Heart left ventricle (tissue), 16 donors: Measurements from ENCODE around the gene CAPN14. TPM values are rescaled to one million over a fixed set of nuclear protein-coding genes. Genes with fewer than 3 reads are reported as not detected.

ENCODE experiments used
- ATAC-seq, 4 donors: fragments of 200-7000 bp; cut with Tn5 transposase; one replicate each; pipeline ENCODE4 v1.9.1; 2020 to 2022; ENCODE audit warnings: moderate library complexity in 4 of 4, mild to moderate bottlenecking in 3 of 4, moderate number of reproducible peaks in 1 of 4
- DNase-seq, 5 donors: peaks; one replicate each; pipeline ENCODE4 v3.0.0-alpha.2; 2020
- H3K27ac ChIP-seq, 12 donors: fragments of 200-600 bp; sonication (generic) in 4 of 12; one replicate each; pipeline versions ENCODE4 v1.5.0 to v1.8.0; 2016 to 2022; ENCODE audit warnings: mild to moderate bottlenecking in 2 of 12
- H3K27me3 ChIP-seq, 9 donors: fragments of 200-600 bp; sonication (generic) in 2 of 9; one replicate each; pipeline versions ENCODE4 v1.5.1 to v1.8.0; 2016 to 2022; ENCODE audit warnings: mild to moderate bottlenecking in 3 of 9
- H3K36me3 ChIP-seq, 9 donors: fragments of 200-600 bp; sonication (generic) in 2 of 9; one replicate each; pipeline versions ENCODE4 v1.5.0 to v1.8.0; 2018 to 2022; ENCODE audit warnings: mild to moderate bottlenecking in 2 of 9
- H3K4me1 ChIP-seq, 12 donors: fragments of 200-600 bp; sonication (generic) in 4 of 12; one replicate each; pipeline versions ENCODE4 v1.5.0 to v1.8.0; 2016 to 2022; ENCODE audit warnings: mild to moderate bottlenecking in 3 of 12
- H3K4me3 ChIP-seq, 12 donors: fragments of 200-600 bp; sonication (generic) in 4 of 12; one replicate each; pipeline versions ENCODE4 v1.5.0 to v1.8.0; 2017 to 2022; ENCODE audit warnings: mild to moderate bottlenecking in 9 of 12, moderate library complexity in 4 of 12
- H3K9me3 ChIP-seq, 12 donors: fragments of 200-600 bp; sonication (generic) in 4 of 12; one replicate each; pipeline versions ENCODE4 v1.5.0 to v1.8.0; 2016 to 2022; ENCODE audit warnings: mild to moderate bottlenecking in 1 of 12
- CTCF ChIP-seq, 12 donors: fragments of 200-600 bp; sonication (generic) in 4 of 12; IDR thresholded peaks; one replicate each; pipeline versions ENCODE4 v1.5.0 to v1.8.0; 2018 to 2022; ENCODE audit warnings: antibody characterized with exemption in 12 of 12, mild to moderate bottlenecking in 5 of 12
- POLR2A ChIP-seq, 2 donors: fragments of 450-650 bp; IDR thresholded peaks; one replicate each; pipeline ENCODE4 v1.6.1; 2017; ENCODE audit warnings: antibody characterized with exemption in 2 of 2, mild to moderate bottlenecking in 2 of 2, moderate library complexity in 2 of 2
- WGBS, 4 donors: extraction: QIAGEN DNeasy Blood & Tissue Kit in 2 of 4; methylation state at CpG; one replicate each; pipeline versions ENCODE4 v1.1.5 to v1.1.7; 2013 to 2018; 5-methylcytosine and 5-hydroxymethylcytosine counted together
- intact Hi-C, 10 donors: fragments of 100-400 bp; cut with DNase I; formaldehyde crosslinking; loops; one replicate each; pipeline versions ENCODE4 v1.11.1 to v1.14.2; 2022
- polyA plus RNA-seq, 2 donors: library from polyadenylated mRNA; stranded (reverse); fragments of 200-250 nt; gene quantifications; one replicate each; pipeline ENCODE4 v1.2.3, GENCODE V29; 2013
- total RNA-seq, 9 donors: library from RNA; depleted of rRNA in 2 of 9; stranded (reverse); fragments of >200 nt in 2 of 9; fragmentation: NEBNext Ultra II Directional in 3 of 9; extraction: Animal tissue kit (Norgen Biotek cat#: 25700) in 3 of 9; gene quantifications; one replicate each; pipeline versions ENCODE4 v1.1.0 to v1.2.4, GENCODE V29; 2016 to 2023
- donor health status: ischemic (EF 13 %, LVEDD 7.1; RV severe dilation, severe dysfunction).
- donor health status: healthy with polysubstance abuse.
- donor health status: DM: no; HTN: yes; CAD: no.
- donor health status: DM: no; HTN: no; CAD: no.
- donor health status: ischemic (EF 25% LVEDD 6.9; RV normal size, moderate dysfunction).
- donor health status: ischemic (EF 25% LVEDD 5.7; RV mildly dilated, moderate dysfunction).
- donor health status: healthy.
- donor health status: DM: yes; HTN: yes; CAD: no.
- donor health status: ischemic (EF 35%, LVEDD 5.7; RV mildly dilated, moderate dysfunction).
- donor health status: nonischemic (EF 11% LVEDD 7.7; RV severe dilation, severe dysfunction).
- donor health status: DM: yes; HTN: yes; CAD: no.
- donor health status: PGD.
- donor health status: ischemic (EF 29% LVEDD 5.4; RV normal size, mild dysfunction).
- donor health status: nonischemic (EF 23%, LVEDD 6.1; RV moderate dilation, normal function).

The CAPN14 gene
- total and polyA plus RNA-seq, 11 donors = 0.04 to 0.44 (median 0.17) TPM

GRCh38 chr2:31125918-31126695 is 91.2 kb downstream of the CAPN14 start:
- 65 to 78% (median 72%) methylated on average over 6 of the region's 6 CpGs for WGBS, 4 donors
- ATAC-seq (no peak), DNase-seq (no peak)
- TF ChIP-seq CTCF (IDR thresholded peaks at IDR 0.05) (no peak), POLR2A (IDR thresholded peaks at IDR 0.05) (no peak)
- Histone ChIP-seq H3K27me3 (peaks cover 0 to 13% (median 0%) of the 10 kb centered on the region in 9 donors), H3K4me3 (no peak overlapping the region), H3K36me3 (no peaks in the 10 kb centered on the region), H3K4me1 (no peaks in the 10 kb centered on the region), H3K27ac (no peak overlapping the region), H3K9me3 (no peaks in the 10 kb centered on the region)
- intact Hi-C loops = no loop called here

GRCh38 chr2:31124904-31125303 is 92.4 kb downstream of the CAPN14 start:
- no peaks in the 10 kb centered on the region for H3K4me1 ChIP-seq
- no peak for TF ChIP-seq POLR2A (IDR thresholded peaks at IDR 0.05)
- no peak for TF ChIP-seq CTCF (IDR thresholded peaks at IDR 0.05)
- intact Hi-C loops = no loop called here
- DNase-seq (no peak), ATAC-seq (no peak)
- H3K9me3 ChIP-seq = no peaks in the 10 kb centered on the region
- H3K36me3 ChIP-seq = no peaks in the 10 kb centered on the region
- no peak overlapping the region for H3K27ac ChIP-seq
- peaks cover 0 to 13% (median 0%) of the 10 kb centered on the region in 9 donors for H3K27me3 ChIP-seq
- 83 to 91% (median 89%) methylated on average over 4 of the region's 4 CpGs for WGBS, 4 donors
- no peak overlapping the region for H3K4me3 ChIP-seq

Other genes with a start within 250 kb of the CAPN14 start
- gene GALNT14, start 79.1 kb downstream of the CAPN14 start, total RNA-seq = 1 to 10 TPM in 5 of 9 donors, under 1 TPM in 2, not detected in 2; 0.44 to 2.4 (median 1.0) TPM
- under 1 TPM; 0.29 to 0.42 TPM for gene GALNT14, start 79.1 kb downstream of the CAPN14 start, polyA plus RNA-seq
- 10 to 100 TPM; 17.2 to 31.9 (median 25.5) TPM for gene EHD3, start 16.6 kb upstream of the CAPN14 start, total RNA-seq
- 10 to 100 TPM in 1 of 2 donors, 1 to 10 TPM in 1; 8.9 to 10.2 TPM for gene EHD3, start 16.6 kb upstream of the CAPN14 start, polyA plus RNA-seq
- under 1 TPM in 1 of 9 donors, not detected in 8; 0.08 TPM for gene XDH, start 197.2 kb upstream of the CAPN14 start, total RNA-seq
- under 1 TPM in 1 of 2 donors, not detected in 1; 0.06 TPM for gene XDH, start 197.2 kb upstream of the CAPN14 start, polyA plus RNA-seq